Measurements from ENCODE around the gene IGSF11.

DNA sequence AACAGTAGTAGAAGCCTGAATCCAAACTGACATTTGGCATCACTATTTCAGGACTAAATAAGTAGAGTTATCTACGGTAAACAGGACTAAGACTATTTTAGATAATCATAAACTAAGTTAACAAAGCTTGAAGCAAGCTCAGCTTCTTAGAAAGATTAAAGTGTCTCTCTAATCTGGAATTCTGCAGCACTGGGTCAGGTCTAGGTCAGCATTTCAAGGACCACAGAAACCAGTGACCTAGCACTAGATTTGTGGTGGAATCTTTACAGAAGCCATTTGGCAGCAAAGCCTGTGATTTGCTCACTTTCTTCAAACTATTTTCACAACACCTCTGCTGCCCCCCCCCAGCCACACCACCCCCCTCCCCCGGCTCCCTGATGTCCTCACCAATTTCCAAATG is 37.5 kb downstream of the IGSF11 start:
- TF ChIP-seq, protein P1, sequence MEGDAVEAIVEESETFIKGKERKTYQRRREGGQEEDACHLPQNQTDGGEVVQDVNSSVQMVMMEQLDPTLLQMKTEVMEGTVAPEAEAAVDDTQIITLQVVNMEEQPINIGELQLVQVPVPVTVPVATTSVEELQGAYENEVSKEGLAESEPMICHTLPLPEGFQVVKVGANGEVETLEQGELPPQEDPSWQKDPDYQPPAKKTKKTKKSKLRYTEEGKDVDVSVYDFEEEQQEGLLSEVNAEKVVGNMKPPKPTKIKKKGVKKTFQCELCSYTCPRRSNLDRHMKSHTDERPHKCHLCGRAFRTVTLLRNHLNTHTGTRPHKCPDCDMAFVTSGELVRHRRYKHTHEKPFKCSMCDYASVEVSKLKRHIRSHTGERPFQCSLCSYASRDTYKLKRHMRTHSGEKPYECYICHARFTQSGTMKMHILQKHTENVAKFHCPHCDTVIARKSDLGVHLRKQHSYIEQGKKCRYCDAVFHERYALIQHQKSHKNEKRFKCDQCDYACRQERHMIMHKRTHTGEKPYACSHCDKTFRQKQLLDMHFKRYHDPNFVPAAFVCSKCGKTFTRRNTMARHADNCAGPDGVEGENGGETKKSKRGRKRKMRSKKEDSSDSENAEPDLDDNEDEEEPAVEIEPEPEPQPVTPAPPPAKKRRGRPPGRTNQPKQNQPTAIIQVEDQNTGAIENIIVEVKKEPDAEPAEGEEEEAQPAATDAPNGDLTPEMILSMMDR (IDR thresholded peaks at IDR 0.05) = no peak
- TF ChIP-seq POLR2A (IDR thresholded peaks at IDR 0.05) (no peak), EP300 (IDR thresholded peaks at IDR 0.05) (no peak), POLR2AphosphoS5 (IDR thresholded peaks at IDR 0.05) (no peak)
